Measurements from ENCODE around the gene HIPK2.

HIPK2 gene

DNA sequence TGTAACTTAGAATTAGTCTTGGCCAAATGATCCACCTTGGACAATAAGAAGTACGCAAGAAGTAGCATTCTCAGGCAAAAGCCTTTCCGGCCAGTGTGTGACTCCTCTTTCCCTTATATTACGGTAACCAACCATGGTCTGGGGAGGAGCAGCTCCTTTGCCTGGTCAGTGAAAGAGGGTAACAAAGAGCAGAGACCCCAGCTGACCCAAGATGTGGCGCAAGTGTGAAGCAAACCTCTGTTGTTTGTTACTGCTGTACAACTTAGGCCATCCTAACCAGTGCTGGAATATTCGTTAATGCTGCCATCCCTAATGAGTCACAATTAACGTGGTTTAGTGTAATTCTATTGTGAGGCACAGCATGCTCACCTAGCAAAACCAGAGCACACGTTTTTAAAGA is 44.0 kb downstream of the HIPK2 start:
- FAIRE-seq = no peak

DNA sequence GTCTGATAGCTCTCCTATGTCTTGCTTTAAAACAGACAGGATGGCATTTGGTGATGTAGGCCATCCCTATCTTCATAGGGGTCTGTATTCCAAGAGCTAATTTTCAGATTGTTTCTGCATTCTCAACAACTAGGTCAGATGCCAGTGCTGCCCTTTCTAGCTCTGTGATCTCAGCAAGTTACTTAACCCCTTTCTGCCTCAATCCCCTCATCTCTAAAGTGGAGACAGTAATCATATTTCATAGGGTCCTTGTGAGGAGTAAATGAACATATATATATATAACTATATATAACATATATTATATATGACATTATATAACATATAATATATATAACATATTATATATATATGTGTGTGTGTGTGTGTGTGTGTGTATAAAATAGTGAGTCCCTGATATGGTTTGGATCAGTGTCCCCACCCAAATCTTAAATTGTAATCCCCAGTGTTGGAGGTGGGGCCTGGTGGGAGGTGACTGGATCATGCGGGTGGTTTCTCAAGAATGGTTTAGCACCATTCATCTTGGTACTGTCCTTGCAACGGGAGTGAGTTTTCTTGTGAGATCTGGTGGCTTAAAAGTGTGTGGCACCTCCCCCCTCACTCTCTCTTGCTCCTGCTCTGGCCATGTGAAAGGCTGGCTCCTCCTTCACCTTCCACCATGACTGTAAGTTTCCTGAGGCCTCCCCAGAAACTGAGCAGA is 45.2 kb downstream of the HIPK2 start:
- no peak for FAIRE-seq

DNA sequence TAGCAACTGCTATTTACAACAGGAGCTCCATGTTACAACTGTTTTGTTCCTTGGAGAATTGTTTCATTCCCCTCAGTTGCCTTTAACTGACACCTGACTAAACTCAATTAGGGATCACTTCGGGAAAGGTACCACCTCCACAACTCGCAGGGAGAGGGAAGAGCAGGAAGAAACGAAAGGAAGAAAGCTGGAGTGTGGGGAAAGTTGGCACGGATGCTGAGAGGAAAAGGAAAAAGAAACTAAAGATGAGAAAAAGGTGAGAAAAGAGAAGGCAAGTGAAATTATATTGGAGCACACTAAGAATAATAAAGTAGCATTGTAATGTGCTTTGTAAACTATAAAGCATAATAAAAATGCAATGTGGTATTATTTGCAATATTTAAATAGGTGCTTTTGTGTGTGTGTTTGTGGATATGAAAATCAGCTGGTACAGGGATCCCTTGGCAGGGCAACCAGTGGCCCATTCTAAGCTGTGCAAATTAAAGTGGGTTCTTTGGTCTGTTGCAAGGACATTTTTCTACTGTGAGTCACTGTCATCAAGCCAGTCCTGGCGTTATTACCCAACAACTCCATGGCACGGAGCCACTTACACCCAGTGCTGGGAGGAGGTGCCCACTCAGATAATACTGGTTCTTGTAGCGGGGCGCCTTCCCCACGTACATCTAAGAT is 45.9 kb downstream of the HIPK2 start:
- FAIRE-seq = no peak

DNA sequence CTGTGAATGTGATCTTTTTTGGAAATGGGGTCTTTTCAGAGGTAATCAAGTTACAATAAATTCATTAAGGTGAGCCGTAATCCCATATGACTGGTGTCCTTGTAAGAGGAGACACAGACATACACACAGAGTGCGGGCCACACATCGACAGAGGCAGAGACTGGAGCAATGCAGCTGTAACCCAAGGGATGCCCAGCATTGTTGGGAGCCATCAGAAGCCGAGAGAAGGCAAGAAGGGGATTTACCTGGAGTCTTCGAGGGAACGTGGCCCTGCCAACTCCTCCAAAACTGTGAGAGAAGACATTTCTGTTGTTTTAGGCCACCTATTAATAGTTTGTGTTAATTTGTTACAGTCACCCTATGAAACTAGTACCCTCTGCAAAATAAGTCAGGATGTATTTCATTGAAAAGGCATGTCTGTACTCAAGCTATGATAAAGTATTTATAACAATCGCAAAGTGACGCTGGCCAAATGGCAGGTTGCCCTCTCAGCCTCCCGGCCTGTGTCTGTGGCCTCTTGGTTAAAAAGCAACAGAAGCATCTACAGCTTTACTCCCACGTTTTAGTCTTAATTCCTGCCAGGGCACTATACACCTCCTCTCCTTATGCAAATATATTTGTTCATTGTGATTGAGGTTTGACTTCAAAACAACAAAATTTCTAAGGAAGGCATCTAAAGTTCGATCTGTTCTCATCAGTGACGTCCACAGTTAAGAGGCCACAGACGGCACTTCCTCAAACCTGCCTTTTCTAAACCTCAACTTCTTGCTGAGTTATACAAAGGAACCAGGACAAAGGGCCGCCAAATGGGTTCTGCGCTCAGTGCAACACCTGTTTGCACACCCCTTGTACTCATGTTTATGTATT is 46.8 kb downstream of the HIPK2 start:
- no peak for FAIRE-seq

DNA sequence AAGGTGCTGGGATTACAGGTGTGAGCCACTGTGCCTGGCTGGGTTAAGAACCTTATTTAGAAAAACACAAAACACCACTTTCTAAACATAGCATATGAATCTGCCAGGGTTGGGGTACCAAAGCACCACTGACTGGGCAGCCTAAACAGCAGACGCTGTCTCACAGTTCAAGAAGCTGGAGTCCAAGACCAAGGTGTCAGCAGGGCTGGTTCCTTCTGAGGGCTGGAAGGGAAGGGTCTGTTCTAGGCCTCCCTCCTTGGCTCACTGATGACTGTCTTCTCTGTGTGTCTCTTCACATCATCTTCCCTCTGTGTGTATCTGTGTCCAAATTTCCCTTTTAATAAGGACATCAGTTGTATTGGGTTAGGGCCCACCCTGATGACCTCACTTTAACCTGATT is 49.6 kb downstream of the HIPK2 start:
- no peak for FAIRE-seq

DNA sequence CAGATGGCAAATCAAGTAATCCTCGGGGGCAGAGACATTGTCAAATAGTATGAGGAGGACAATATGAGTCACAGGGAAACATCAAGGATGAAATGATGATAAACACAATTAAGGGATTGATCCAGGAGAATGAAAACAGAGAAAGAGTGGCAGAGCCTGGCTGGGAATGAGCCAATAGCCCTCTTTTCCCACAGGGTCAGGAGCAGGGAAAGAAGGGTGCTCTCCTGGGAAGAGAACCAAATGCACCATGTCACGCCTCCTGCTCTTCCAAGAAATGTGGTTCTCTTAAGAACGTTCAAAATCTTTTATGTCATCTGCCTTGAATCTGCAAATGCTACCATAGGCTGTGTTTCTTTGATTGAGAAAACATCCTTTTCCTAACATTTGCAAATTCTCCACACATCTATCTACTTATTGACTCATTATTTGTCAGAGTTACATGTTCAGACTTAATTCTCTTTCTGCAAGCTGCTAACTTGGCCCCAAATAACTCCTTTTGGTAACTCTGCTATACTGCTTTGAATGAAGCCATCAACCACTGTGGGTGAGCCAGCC is 50.6 kb downstream of the HIPK2 start:
- FAIRE-seq = no peak

DNA sequence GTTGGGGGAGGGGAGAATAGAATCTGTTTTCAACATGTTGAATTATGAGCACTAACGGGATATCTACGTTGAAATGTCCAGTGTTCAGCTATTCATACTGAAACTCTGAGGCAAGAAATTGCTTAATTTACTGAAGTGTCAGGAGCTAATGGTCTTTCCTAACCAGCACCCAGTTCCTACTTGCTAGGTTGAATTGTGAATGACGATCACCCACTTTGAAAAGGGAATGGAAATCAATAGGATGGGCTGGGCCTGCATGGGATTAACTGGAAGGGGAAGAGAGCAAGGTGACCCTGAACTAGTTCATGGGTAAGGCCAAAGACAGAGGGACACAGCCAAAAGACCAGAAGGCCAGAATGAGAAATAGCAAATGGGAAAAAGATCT is 51.3 kb downstream of the HIPK2 start:
- no peak for FAIRE-seq

DNA sequence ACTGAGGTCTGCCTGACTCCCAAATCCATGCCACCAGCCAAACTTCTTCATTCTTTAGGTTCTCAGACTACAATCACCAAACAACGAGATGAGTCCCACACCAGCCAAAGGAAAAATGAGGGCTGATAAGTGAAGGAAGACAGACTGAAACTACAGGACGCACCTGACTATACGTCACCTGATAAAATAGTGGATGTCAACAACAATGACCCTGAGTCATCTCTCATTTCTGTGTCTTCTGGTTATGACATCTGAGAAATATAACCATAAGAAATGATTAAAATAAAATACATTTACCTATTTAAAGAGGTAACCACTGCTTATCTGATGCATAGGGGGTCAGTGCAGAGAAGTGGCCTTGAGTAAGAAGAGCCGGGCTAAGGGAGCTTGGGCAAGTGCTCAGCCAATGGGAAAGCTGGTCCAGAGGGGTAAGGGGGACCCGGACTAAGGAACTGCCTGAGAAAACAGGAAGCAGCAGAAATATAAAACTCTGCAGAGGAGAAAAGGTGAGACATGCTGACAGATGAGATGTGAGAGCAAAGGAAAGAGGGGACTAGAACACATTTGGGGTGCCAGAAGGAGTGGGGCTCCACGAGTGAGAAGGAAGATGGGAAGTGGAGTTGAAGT is 51.8 kb downstream of the HIPK2 start:
- FAIRE-seq = no peak

DNA sequence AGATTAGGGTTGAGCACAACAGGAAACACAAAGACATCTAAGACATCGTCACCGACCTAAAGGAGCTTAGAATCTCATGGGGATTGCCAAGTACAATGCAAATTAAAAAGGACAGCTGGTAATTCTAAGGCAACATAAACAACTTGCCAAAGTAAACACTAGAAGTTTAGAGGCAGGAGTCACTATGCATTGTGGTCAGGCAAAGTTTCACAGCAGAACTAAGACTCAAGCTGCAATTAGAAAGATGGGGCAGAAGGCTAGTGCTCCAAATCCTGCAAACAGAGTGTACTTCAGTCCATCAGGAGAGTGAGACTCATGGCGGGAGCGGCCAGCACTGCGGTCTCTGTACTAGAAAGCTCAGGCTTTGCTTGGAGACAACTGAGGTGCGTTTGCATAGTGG is 52.7 kb downstream of the HIPK2 start:
- no peak for FAIRE-seq

DNA sequence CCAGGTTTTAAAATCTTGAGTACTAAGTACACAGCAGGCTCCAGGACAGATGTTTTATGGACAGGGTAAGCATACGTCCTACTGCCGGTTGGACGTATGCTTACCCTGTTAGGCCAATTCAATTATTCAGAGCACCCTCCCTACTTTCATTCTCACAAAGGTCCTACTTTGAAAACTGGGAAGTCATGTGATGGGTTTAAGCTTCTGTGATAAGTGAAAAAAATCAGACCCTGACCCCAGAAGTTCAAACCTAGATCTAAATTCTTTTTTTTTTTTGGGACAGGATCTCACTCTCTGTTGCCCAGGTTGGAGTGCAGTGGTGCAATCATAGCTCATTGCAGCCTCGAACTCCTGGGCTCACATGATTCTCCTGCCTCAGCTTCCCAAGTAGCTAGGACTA is 55.2 kb downstream of the HIPK2 start:
- no peak for FAIRE-seq

DNA sequence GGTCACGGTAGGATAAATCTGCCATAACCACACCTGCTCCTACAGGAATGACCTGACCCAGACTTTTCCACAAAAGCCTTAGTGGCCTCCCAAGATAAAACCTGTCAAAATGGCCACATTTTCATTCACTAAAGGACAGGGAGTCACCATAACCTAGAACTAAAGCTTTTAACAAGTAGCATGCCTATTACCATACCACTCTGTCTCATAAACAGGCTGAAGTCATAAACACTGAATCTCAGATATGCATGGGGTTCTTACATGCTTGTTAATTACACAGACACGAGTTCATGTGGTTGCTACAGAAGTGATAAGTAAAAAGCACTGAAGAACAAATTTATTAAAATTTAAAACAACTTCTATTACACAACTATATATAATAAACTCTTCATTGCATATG is 56.0 kb downstream of the HIPK2 start:
- no peak for FAIRE-seq

DNA sequence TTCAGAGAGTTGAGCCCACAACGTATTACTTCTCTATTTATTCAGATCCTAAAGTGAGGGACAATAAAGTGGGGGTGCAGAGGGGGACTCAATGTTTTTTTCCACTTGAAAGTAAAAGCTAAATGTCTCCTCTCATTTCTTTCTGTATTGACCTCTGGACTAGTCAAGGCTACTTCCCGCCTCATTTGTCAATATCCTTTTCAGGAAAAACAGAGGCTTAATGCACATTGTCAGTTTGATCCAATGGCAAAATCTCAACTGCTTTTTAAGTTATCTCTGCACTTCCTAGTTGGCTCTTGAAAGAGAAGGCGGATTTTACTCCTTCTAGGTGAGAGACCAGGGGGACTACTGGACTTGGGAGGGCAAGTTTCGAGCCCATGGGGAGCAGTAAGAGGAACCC is 56.4 kb downstream of the HIPK2 start:
- no peak for FAIRE-seq

DNA sequence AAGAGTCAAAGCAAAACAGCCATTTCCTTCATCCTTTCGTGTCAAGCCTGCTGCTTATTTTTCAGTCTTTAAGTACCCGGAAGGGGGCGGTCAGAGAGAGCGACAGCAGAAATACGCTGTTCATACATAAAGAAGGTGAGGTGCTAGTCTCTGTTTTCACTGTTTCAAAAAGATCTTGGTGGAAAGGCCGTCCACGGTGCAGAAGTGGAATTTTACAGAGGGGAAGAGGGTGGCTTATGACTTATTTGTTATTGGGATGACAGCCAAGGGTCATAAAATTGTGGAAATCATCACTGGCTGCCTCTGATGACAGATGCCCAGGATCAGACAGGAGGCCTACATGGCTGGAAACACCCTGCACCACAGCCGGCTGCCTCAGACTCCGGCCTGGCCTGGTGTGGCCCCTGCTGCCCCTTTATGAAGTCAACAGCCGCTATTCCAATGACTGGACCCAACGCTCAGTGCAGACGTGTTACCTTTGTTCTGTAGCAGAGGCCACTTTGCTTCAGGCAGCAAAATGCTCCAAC is 57.0 kb downstream of the HIPK2 start:
- no peak for FAIRE-seq

DNA sequence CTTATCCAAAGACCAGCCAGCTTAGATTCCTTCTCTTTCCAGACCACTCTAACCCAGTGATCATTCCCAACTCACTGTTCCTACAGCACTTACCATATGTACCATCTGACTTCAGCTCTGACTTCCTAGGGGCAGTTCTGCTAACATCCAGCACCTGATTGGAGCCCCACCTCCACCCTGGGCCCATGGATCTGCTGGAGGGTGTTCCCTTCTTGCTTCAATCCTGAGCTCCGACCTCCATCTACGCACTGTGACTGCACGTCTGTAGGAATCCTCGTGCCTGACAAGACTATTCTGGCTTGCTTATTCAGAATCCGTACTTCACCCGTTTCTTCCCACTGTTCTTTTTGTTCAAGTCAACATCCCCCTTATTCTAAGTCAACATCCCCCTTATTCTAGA is 57.6 kb downstream of the HIPK2 start:
- no peak for FAIRE-seq

DNA sequence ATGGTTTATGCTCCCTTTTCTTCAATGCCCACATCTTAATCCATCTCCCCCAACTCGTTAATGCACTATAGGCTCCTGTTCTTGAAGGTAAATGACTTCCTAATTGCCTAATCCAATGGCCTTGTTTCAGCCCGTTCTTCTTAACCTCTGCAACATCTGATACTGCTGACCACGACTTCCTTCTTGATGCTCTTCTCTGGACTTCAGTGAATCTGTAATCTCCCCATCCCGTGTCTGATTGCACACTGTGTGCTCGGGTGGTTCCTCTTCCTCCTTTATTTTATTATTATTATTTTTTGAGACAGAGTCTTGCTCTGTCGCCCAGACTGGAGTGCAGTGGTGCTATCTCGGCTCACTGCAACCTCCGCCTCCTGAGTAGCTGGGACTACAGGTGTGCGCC is 58.9 kb downstream of the HIPK2 start:
- FAIRE-seq = no peak

DNA sequence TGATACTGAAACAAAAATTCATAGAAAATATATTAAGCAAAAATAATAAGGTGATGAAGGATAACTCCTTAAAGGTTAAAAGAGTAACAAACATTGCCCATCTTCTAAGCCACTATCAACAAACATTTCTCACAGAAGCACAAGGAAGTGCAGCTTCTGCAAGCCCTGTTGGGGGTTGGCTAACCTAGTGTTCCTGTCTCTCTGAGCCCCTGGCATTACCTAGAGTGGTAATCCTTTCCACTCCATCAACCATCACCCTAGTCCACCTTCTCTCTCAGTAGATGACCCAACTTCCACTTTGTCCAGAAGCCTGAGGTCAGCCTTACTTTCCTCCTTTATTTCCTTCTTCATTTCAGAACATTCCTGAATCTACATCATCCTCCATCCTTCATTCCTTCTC is 59.7 kb downstream of the HIPK2 start:
- FAIRE-seq = no peak

DNA sequence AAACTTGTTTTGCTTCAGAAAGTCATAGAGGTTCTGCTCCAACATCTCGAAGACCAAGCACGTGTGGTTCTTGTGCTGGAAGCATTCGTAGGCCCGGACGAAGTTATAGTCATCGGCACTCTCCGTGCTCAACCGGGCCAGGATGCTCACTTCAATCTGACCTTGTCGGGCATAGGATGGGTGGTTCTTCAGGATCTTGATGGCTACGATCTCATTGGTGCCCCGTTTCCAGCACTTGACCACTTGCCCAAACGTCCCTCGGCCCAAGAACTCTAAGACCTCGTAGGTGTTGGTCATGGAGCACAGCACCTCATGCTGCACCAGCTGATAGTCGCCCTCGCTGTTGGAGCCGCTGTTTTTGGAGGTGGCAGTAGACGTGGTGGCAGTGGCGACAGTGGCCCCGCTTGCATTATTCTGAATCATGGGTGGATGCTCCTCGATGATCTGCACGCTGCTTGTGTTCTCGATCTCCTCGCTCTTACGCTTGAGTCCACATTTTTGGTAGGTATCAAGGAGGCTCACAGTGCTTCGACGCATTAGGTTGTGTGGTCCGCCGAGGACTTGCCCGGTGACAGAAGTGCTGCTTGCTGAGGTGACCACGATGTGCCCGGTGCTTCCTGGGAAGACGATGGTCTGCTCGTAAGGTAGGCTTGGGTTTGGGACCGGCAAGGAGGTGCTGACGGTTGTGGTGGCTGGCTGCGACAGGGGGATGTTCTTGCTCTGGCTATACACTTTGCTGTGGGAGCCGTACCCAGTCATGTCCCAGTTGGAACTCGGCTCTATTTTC is 61.4 kb downstream of the HIPK2 start:
- FAIRE-seq = no peak

DNA sequence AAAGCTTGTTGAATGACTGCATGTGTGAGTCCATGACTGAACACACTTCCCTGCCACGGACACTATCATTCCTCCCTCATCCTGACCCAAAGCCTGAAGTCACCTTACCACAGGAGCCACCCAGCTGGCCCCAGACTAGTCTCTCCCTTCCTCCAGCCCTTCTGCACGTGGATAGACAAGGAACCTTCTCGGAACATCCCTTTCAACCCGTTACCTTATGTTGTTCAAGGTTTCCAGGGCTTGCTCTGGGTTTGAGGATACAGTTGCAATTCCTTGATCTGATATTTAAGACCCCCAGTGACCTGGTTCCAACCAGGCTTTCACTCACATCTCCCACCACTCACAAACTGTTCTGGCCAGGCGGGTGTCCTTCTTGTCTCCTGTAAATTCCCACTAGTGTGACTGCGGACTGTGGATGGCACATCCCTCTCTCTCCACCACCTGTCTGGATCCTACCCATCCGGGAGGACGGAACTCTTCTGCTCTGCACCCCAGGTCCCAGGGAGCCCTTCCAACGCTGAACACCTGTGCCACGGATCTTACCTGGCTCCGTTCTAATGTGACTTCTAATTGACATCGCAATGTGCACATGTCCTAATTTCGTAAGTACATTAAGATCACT is 62.5 kb downstream of the HIPK2 start:
- FAIRE-seq = no peak

DNA sequence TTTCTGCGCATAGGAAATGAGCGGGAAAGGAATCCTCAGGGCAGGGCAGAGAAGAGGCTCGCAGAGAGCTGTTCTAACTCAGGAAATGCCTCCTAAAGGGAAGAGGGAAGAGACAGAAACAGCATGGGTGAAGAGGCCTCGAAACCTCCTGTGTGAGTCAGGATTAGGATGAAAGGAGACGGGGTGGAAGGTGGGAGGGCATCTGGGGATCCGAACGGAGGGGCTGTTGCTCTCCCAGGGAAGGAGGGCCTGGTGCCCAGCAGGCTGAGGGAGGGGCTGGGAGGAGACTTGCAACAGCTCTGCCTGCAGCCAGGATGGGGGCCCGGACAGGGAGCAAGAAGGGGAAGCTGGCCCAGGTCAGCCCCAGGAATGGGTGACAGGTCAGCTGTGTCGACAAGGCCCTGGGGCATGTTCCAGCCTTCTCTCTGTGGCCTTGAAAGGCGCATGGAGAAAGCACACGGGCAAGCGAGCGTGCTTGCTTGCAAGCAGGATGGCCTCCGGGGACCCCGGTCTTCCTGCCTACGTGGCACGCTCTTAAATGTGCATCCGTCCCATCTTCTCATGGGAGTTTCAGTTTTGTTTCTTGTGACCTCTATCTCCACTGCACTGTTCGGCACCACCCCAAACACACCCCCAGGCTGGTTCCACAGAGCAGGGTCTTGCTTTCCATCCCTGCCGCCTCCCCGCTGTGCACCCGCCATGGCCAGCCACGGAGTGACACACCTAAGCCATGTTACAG is 63.5 kb downstream of the HIPK2 start:
- no peak for FAIRE-seq

DNA sequence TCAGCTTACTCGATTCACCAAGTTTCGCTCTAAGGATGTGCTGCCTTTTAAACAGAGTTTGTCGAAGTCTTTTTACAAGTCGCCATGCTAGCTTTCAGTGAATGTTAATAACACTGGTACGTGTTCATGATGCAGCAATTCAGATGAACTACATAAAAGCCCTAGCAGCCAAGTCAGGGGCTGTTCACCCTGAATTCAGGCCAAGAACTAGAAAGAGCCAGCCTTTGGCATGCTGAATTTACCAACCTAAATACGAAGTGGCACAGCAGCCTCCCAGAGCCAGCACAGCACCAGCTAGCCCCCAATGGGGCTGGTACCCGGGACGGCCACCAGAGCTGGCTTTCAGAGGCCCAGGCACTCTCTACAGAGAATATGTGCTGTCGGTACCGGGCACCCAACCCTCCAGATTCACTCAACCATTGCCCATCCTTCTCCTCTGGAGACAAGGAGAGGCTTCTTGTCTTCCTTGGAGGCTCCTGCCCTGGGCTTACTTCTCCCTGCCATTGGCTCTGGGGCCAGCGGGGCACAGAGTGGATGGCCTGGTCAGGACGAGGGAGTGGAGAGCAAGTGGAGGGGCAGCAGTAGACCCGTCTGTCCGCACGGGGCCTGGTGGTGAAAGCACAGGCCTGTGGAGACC is 64.2 kb downstream of the HIPK2 start:
- no peak for FAIRE-seq

Measured in colon (tissue), 2 donors.